Mesothelial cell of epicardium (in vitro differentiated cells): ENCODE measurements around the gene CES2. TPM values are rescaled to one million over a fixed set of nuclear protein-coding genes. Genes with fewer than 3 reads are reported as not detected.

Source experiments
- DNase-seq, 2 experiments: peaks; one replicate each; pipeline ENCODE4 v3.0.0; 2021; ENCODE audit warnings: low spot score in 2 of 2; ENCODE audit not compliant: unreplicated experiment in 2 of 2
- H3K27ac Mint-ChIP-seq: 2 replicates; pipeline ENCODE4 v1.8.0; 2021; ENCODE audit warnings: mixed read lengths
- H3K27me3 Mint-ChIP-seq: 2 replicates; pipeline ENCODE4 v1.8.0; 2021; ENCODE audit warnings: low read depth, mixed read lengths
- H3K36me3 Mint-ChIP-seq: 2 replicates; pipeline ENCODE4 v1.8.0; 2021; ENCODE audit warnings: mixed read lengths
- H3K4me1 Mint-ChIP-seq: 2 replicates; pipeline ENCODE4 v1.8.0; 2021; ENCODE audit warnings: mixed read lengths
- H3K4me3 Mint-ChIP-seq: 2 replicates; pipeline ENCODE4 v1.8.0; 2021; ENCODE audit warnings: mild to moderate bottlenecking, moderate library complexity, mixed read lengths
- H3K9me3 Mint-ChIP-seq: 2 replicates; pipeline ENCODE4 v1.8.0; 2021; ENCODE audit warnings: mixed read lengths
- total RNA-seq: library from RNA; stranded (reverse); gene quantifications from 3 replicates; pipeline ENCODE4 v1.2.1, GENCODE V29; 2021
- TF ChIP-seq, protein P1 (sequence below): fragments of 200-600 bp; sonication (generic); IDR thresholded peaks from one replicate; pipeline ENCODE4 v1.5.0; 2021; ENCODE audit warnings: antibody characterized with exemption; ENCODE audit not compliant: unreplicated experiment

The CES2 gene
- total RNA-seq, 1 donor from 2014 or later, result 52.0 TPM

DNA sequence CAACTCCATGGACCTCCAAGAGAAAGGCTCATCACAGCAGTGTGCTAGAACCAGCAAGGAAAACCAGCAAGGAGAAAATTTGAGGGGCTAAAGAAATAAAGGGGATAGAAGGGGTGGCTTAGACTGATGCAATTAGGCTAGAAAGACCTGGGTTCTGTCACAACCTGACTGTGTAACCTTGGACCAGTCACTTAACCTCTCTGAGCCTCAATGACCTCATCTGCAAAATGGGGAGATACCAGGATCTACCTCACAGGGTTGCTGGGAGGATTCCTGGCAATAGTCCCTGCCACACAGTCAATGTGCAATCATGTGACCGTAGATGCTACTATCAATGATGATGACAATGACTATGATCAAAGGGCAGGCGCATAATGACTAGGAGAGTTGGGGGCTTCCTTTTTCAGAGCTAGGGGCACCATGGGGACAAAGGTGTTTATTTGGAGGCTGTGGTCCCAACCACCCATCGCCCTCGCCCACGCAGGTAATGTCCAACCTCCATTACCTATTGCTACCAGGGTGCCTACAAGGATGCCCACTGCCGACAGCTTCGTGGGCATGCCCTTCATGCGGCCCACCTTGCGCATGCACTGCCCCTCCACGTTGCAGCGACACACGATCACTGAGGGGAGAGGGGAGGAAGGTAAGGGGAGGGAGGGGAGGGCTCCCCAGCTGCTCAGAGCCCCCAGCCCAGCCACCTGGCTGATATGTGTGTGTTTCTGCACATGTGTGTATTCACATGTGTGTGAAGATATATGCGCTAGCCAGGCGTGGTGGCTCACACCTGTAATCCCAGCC, 26.4 kb upstream of the CES2 start:
- Mint-ChIP-seq H3K27me3 (peaks cover 13% of the 10 kb centered on the region), H3K4me3 (no peak overlapping the region), H3K27ac (no peak overlapping the region), H3K9me3 (no peaks in the 10 kb centered on the region), H3K4me1 (peaks cover 26% of the 10 kb centered on the region), H3K36me3 (no peaks in the 10 kb centered on the region)
- DNase-seq, result no peak
- TF ChIP-seq, protein P1, sequence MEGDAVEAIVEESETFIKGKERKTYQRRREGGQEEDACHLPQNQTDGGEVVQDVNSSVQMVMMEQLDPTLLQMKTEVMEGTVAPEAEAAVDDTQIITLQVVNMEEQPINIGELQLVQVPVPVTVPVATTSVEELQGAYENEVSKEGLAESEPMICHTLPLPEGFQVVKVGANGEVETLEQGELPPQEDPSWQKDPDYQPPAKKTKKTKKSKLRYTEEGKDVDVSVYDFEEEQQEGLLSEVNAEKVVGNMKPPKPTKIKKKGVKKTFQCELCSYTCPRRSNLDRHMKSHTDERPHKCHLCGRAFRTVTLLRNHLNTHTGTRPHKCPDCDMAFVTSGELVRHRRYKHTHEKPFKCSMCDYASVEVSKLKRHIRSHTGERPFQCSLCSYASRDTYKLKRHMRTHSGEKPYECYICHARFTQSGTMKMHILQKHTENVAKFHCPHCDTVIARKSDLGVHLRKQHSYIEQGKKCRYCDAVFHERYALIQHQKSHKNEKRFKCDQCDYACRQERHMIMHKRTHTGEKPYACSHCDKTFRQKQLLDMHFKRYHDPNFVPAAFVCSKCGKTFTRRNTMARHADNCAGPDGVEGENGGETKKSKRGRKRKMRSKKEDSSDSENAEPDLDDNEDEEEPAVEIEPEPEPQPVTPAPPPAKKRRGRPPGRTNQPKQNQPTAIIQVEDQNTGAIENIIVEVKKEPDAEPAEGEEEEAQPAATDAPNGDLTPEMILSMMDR, result no peak

DNA sequence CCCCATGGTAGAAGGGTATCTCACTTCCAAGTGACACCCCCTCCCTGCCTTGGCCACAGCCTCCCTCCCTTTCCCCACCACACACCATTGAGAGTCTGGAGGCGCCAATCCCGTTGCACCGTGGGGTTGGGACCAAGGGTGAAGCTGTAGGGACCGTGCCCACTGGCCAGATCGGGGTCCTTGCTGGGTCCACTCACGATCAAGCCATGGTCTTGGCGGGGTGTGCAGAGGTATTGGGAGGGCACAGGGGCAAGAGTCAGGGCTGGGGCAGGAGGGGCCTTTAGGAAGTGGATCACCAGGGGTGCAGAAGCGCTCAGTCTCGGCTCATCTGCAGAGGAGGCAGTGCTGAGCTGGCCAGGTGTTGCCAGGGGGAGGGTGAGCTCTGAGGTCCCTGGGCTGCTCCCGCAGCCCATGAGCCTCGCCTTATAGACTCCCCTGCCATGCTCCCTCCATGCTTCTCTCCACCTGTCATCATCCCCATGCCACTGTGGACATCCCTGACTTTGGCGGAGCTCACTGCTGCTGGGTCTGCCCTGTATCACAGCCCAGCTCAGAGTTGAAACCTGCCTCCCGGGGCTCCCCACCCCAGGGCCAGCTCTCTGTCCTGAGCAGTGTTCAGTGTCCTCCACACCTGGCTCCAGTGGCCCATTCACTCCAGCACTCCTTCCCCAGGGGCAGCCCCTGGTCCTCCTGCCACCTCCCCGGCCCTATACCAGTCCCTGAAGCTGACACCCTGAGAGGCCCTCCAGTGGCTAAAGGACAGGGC, 25.0 kb upstream of the CES2 start:
- H3K4me3 Mint-ChIP-seq, result no peak overlapping the region
- TF ChIP-seq, protein P1, result peak; percentile 4
- peaks cover 25% of the 10 kb centered on the region for H3K27me3 Mint-ChIP-seq
- no peak for DNase-seq
- no peak overlapping the region for H3K27ac Mint-ChIP-seq
- no peaks in the 10 kb centered on the region for H3K36me3 Mint-ChIP-seq
- H3K9me3 Mint-ChIP-seq, result no peaks in the 10 kb centered on the region
- H3K4me1 Mint-ChIP-seq, result peaks cover 12% of the 10 kb centered on the region

DNA sequence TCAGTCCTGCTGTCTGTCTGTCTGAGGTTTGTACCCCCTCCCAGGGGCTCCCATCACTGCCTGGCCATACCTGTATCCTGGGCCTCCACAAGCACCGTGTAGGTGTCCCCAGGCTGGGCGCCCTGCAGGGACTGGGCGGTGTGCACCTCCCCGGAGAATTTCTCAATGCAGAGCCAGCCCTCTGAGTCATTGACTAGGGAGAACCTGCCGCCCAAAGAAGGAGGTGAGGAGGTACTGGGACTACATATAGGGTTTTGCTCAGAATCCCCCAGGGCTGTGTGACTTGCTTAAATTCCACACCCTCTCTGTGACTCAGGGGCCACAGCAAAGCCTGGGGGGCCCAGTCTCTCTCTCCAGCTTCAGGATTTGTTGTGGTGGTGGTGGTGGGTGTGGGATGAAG, 24.2 kb upstream of the CES2 start:
- no peak overlapping the region for H3K27ac Mint-ChIP-seq
- TF ChIP-seq, protein P1, result no peak
- no peak overlapping the region for H3K4me3 Mint-ChIP-seq
- H3K9me3 Mint-ChIP-seq, result no peaks in the 10 kb centered on the region
- DNase-seq, result no peak
- peaks cover 29% of the 10 kb centered on the region for H3K27me3 Mint-ChIP-seq
- peaks cover 5% of the 10 kb centered on the region for H3K4me1 Mint-ChIP-seq
- H3K36me3 Mint-ChIP-seq, result no peaks in the 10 kb centered on the region

DNA sequence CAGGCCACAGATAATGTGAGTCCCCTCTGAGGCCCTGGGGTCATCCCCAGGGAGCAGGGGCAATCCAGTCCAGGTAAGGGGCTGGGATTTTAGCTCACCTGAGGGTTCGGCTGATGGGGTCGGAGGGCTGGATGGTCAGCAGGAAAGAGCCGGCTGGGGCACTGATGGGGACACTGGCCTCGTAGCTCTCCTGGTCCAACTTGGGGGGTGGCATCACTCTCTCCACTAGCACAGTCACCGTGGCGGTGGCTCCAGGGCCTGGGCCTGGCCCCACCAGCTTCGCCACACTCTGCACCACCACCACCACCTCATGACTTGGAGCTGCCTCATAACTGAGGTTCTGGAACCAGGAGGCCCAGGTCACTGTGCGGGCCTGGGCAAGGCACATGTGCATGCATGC, 23.5 kb upstream of the CES2 start:
- Mint-ChIP-seq H3K27me3 (peaks cover 36% of the 10 kb centered on the region), H3K36me3 (no peaks in the 10 kb centered on the region), H3K4me1 (no peaks in the 10 kb centered on the region), H3K9me3 (no peaks in the 10 kb centered on the region), H3K4me3 (no peak overlapping the region), H3K27ac (no peak overlapping the region)
- no peak for DNase-seq
- TF ChIP-seq, protein P1, result no peak

DNA sequence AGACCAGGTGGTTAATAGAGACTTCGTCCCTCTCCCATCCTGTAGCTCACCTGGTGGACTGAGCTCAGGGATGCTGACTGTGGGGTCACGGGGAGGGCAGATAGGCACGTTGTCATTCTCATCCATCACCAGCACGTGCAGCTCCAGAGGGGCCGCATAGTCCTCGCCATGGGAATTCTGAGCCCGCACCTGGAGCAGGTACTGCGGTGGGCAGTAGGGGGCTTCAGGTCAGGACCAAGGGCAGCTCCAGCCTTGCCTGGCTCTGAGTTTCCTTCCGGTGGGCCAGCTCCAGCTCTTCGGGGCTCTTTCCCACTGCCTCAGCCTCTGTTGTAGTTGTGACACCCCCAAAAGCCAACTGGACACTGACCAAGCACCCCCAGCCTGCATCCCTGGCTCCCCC, 22.2 kb upstream of the CES2 start:
- no peak overlapping the region for H3K4me3 Mint-ChIP-seq
- no peaks in the 10 kb centered on the region for H3K36me3 Mint-ChIP-seq
- H3K4me1 Mint-ChIP-seq, result no peaks in the 10 kb centered on the region
- H3K27me3 Mint-ChIP-seq, result peaks cover 36% of the 10 kb centered on the region
- no peak for DNase-seq
- TF ChIP-seq, protein P1, result no peak
- no peaks in the 10 kb centered on the region for H3K9me3 Mint-ChIP-seq
- H3K27ac Mint-ChIP-seq, result no peak overlapping the region
